GM18873 (cell line): ENCODE measurements around the gene XXYLT1.
A peak's percentile ranks its signal among the peaks of the same experiment; 100 is the strongest.
"Not testable (repeated sequence)": the region's sequence is repeated elsewhere in the genome, so short reads cannot be mapped to it uniquely, and the experiment has no call there.

Experiments used
- ATAC-seq: cut with Tn5 transposase; IDR thresholded peaks from one replicate; pipeline ENCODE4 v1.9.1; 2021; ENCODE audit warnings: mild to moderate bottlenecking, moderate library complexity, moderate number of reproducible peaks; ENCODE audit not compliant: unreplicated experiment, low FRiP score

XXYLT1 gene, protein sequence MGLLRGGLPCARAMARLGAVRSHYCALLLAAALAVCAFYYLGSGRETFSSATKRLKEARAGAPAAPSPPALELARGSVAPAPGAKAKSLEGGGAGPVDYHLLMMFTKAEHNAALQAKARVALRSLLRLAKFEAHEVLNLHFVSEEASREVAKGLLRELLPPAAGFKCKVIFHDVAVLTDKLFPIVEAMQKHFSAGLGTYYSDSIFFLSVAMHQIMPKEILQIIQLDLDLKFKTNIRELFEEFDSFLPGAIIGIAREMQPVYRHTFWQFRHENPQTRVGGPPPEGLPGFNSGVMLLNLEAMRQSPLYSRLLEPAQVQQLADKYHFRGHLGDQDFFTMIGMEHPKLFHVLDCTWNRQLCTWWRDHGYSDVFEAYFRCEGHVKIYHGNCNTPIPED

DNA sequence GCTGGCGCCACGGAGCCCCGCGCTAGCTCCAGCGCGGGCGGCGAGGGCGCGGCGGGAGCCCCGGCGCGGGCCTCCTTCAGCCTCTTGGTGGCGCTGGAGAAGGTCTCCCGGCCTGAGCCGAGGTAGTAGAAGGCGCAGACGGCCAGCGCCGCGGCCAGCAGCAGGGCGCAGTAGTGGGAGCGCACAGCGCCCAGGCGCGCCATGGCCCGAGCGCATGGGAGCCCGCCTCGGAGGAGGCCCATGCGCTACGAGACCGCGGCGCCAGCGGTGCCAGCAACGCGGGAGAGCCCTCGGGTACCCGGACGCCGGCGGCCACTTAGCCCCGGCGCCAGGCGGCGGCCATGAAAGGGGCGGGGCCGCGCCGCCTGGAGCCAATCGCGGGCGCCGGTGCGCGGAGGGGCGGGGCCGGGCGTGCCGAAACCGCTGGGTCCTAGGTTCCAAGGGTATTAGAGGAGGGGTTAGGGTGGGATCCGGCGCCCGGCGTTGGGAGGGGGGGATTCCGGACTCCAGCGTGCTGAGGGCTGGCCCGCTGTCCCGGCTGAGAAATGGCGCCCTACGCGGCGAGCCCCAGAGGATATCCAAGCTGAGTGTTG, at the start of gene XXYLT1:
XXYLT1 (minus strand) TSS at position 343 of the 593 bp plus-strand sequence; CDS start at position 242, 101 bp downstream.
- peak; percentile 64 for ATAC-seq

DNA sequence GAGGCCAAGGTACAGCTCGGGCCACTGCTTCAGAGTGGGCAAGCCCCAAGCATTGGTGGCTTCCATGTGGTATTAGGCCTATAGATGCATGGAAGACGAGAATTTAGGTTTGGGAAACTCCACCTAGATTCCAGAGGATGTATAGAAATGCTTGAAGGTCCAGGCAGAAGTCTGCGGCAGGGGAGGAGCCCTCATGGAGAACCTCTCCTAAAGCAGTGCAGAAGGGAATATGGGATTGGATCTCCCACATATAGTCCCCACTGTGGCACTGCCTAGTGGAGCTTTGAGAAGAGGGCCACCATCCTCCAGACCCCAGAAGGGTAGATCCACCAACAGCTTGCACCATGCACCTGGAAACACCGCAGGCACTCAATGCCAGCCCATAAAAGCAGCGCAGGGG, 48.1 kb upstream of the XXYLT1 start:
- ATAC-seq: no peak

DNA sequence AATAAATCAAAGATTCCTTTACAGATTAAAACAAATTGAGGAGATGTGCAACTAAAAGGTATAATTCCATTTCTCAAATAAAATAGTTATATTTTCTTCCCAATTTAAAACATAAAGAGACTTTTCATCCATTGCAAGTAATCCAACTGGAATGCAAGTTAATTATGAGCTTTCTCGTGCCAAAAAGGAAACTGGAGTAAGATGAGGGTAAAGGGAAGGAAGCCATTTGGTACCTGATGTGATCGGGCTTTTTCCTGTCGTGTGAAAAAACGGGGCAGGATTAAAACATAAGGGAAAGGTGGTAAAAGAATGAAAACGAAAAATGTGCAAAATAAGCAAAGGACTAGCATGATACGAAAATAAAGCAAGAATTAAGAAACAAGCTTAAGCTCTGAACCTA, 41.8 kb upstream of the XXYLT1 start:
- ATAC-seq: no peak

DNA sequence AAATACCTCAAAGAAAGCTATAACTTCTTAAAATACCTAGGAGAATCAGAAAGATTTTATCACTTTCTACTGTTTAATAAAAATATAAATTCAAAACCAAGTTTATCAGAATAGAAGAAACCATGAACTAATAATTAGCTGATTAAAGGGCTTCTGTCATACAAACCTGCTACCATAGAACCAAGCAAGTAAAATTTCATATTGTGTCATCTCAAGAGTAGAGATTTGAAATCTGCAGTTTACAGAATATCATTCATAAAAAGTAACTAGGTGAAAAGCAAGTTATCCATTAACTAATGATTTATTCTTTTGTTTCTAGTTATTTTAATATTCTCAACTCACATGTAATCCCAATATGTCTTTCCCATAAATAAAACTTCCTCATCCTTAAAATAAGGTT, 36.8 kb upstream of the XXYLT1 start:
- ATAC-seq: no peak

DNA sequence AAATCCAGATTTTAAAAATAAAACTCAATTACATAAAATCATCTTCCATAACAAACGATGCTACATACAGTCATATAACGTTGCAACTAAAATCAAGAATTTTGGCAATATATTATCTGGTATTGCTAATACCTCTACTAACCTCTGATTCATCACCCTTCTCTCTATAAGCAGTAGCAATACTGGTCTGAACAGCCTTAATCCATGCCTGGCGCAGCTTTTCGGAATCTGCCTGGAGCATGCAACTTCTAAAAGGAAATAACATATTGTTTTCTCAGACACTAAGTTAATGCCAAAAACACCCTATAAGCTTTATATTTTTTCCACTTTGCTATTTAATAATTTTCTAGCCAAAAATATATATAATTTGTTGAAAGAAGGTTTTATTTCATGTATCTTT, 35.4 kb upstream of the XXYLT1 start:
- no peak for ATAC-seq

DNA sequence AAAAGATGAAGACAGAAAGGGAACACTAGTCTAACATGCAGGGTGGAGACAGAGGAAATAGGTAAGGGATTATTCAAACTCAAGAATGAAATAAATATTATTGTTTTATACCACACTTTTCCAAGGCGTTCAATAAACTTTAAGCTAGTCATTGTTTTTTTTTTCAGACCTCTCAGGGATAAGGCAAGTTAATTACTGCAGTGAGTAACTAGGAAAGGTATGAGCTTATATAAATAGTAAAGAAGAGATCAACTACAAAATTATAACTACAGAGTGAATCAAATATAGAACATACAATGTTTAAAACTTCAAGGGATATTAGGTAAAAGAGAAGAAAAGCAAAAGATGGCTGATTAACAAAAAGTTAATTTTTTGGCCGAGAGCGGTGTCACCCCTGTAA, 31.5 kb upstream of the XXYLT1 start:
- no peak for ATAC-seq

DNA sequence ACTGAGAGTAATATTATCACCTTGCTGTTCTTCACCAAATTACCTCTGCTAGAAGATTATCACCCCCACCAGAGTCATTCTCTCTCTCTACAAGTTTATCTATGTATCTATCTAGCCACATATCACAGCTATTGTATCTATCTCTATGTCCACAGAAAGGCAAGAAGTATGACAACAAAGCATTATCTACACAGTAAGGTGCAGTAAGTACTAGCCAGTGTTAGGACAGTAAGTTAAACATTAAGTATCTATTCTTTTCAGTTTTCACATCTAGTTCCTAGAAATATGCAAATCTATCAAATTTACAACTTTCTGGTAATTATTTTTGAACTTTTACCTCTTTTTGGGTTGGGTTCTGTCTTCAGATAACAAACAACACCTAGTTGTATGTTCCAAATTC, 26.5 kb upstream of the XXYLT1 start:
- ATAC-seq: peak; percentile 53

DNA sequence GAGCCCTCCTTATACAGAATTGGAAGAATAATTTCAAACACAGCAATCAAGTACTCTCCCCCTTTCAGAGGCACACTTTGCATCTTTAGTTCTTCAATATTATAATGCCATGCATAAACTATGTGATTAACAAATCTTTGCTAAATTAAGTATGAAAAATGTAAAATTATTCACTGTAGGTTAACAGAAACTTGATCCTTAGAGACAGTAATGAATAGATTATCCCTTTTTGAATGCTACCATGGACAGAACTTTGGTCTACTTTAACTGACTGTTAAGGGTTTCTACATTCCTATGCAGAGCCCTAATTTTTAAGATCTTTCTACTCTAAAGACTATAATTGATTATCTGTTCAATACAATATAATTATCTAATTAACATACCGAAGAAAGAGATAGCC, 25.7 kb upstream of the XXYLT1 start:
- no peak for ATAC-seq

DNA sequence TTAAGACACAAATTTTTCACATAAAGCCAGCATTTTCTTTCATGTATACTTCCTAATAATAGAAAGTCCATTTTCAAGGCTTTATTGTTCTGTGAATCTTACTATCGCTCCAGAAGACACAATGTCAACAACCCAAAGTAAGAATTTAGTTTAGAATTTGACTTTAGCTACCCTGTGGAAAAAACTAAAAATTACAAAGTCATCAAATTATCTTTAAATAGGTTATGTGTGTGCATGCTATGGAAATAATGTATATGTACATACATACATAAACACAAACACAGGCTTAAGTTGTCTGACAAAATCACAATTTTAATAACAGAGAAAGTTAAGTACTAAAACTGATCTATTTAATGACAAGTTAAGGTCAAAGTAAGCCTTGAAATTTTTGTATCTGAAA, 20.2 kb upstream of the XXYLT1 start:
- no peak for ATAC-seq

DNA sequence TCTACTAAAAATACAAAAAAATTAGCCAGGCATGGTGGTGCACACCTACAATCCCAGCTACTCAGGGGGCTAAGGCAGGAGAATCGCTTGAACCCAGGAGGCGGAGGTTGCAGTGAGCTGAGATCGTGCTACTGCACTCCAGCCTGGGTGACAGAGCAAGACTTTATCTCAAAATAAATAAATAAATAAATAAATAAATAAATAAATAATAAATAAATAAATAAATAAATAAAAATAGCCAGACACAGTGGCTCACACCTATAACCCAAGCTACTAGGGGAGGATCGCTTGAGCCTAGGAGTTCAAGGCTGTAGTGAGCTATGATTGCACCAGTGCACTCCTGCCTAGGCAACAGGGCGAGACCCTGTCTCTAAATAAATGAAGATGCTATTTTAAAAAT, 19.7 kb upstream of the XXYLT1 start:
- ATAC-seq: not testable (repeated sequence)

DNA sequence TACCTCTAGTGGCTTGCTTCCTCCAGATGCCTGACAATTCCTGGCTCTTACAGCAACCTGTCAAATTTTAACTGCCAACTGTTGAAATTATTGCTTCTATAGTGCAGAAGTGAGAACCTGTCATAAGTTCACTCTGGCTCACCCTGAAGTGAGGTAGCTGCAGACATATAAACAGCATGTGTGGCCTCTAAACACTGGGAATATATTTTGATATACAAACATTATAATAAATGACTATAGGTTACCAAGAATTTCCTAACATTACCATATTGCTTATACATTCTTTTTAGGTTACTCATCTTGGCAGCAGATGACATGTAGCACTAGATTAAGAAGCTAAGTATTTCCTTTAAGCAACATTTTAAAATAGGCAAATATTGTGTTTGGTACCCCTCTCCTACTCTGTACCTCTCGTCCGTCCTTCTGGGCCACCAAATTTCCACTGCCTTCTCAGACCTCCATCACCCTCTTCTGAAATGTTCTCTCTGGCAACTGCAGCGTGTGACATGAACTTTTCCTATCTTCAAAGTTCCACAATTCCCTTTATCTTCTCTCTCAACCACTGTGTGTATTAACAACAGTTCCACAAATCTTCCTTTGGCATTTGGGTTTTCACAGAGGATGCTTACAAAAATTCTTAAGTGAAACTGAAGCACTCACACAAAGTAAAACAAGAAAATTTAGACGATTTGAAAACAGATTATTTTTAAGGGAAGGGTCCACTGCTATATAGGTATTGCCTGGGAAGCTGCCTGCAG, 15.3 kb upstream of the XXYLT1 start:
- ATAC-seq: no peak

DNA sequence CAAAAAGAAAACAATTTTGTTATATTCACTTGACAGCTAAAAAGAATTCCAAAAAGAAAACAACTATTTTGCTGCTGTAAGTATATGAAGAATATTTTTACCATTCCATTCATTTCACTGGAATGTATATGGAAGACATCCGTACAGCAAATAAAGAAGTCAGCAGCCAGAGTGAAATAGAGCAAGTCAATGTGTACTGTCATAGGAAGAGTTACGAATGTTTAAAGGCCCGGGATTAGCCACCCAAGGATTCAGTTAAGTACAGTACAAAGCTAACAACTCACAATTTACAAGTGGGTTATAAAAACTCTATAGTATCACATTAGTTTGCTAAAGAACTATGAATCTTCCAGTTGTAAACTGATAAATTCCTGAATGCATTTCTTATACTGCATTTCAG, 14.4 kb upstream of the XXYLT1 start:
- ATAC-seq: no peak

DNA sequence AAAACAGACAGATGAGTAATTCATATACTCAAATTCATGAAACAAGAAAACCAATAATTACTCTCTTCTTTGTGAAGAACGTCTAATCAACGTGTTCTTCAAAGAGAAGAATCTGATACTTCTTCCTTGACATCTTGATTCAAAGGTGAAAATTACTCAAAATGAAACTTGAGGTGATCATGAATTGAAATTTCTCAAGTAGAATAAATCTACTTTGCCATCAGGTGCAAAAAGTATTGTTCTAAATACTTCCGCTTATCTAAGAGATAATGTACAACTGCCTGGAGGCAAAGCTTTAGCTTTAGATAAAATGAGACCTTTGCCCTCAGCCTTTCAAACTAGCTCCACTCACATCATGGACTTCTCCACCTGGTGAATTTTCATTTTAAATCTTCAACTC, 13.9 kb upstream of the XXYLT1 start:
- no peak for ATAC-seq

DNA sequence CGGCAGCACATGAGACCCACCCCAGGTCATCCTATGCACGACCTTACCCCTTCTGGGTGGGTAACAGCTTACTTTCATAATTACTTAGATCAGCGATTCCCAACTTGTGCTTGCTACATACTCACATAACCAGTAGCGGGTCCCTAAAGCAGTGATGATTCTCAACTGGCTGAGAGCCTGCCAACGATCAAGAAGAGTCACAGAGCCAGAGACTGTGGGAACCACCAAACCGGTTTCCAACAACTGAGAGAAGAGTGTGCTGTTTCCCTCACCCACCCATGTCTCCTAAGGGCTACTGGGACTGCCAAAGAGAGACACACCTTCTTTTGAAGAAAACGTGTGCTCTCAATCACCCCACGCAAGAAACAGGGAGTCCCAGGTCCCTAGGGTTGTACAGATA, 12.0 kb upstream of the XXYLT1 start:
- ATAC-seq: no peak

DNA sequence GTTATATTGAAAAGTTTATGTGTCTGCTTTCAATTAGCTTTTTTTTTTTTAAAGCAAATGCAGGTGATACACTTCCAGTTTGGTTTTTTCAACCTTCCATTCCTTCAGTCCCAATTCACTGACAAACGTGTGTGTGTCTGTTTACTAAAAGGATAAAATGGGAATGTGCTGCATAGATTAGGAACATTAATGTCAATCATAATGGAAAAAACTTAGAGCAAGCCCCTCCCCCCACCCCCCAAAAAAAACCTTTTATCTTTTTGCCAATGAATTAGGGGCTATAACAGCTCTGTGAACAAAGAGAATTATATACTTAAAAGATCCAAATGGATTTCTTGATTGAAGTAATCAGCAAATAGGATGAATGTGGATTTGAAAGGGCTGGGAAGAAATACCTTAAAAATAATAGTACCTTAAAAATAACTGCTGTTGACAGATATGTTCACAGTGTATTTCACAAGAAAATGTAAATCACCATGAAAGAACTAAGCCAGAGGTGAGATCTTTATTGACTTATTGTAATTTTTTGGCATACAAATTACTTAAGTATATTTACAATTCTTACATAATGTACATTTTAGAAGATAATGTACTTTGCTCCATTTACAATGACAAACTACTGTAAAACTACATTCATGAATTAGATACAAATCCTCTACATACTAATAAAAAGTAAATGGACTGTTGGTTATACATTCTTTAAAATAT, 3.5 kb upstream of the XXYLT1 start:
- no peak for ATAC-seq

DNA sequence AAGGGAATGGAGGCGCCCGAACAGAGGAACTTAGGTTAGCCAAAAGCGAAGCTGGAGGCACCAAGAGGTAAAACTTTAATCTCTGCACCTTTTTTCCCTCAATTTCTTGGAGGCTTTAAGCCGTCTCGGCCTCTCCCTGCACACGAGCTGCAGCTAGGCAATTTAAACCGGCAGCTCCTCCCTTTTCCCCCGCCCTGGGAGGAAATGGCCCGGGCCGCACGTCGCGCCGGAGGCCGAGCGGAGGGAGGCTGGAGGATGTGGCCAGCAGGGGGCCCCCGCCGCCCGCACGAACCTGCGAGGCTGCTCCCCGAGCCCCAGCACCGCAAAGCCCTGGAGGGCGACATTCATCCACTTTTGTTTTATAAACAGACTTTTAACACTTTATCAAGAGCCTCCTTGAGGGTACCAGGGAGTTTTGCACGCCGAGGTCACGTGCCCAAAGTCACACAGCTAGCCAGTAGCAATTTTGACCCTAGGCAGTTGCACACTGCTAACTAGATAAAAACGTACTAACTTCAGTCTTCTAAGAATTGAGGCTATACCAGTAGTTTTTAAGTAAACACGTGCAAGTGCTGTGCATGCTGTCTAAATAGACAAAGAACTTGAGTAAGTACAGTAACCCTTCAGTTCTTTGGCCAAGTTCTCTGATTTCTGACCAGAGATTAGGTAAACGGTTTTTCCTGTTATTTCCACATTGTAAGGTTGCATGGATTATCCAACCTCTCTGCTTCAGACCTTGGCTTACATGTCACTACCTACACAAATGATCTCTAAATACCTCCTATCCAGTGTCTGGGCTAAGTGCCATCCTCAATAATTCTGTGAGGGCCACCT, 668 bp upstream of the XXYLT1 start:
- ATAC-seq: peak; percentile 52

DNA sequence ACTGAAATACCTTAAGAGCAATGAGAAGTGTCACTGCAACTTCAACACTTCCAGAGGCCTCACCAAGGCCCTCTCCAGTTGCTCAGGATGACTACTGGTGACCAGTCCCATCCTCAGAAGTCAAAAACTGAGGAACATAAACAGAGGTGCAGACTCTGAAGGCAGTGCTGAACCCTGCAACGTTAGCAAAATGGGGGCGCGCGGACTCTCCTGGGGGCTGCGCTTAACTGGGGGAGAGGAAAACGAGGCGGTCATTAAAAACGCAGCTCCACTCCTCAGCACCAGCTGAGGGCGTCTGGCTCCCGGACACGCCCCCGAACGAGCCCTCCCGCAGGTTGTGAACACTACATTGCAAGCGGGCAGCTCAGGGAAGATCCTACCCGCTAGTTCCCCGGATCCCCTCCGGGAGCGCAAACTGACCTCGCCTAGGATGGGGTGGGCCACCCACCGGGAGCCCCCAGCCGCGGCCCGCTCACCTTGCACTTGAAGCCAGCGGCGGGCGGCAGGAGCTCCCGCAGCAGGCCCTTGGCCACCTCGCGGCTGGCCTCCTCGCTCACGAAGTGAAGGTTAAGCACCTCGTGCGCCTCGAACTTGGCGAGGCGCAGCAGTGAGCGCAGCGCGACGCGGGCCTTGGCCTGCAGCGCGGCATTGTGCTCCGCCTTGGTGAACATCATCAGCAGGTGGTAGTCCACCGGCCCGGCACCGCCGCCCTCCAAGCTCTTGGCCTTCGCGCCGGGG, 711 bp downstream of the XXYLT1 start:
- ATAC-seq: peak; percentile 2

DNA sequence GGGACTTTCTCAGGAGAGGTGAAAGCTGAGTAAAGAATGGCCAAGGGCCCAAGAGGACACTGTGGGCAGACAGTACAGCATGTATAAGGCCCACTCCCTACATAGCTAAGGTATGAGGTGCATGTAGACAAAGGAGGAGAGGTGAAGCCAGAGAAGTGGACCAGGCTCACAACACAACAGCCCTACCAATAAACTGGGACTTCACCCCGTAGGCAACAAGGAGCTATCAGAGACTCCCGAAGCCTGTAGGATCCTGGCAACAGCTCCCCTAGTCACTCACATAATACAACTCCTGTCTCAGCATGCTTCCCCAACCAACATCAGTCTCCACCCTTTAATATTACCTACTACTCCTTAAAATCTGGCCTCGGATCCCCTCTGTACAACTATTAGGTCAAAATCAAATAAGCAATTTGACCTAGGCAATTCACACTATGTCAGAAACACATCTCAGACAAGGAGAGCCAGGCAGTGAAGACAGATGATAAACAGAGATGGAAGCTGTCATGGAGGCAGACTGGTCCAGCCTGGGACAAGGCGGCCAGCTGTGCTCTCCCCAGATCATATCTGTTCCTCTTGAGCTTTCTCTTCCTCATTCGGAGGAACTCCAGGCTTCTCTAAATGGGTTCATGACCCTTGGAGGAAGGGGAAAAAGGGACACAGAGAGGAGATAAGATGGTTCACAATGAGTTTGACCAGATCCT, 1.4 kb downstream of the XXYLT1 start:
- no peak for ATAC-seq
